ENCODE measurements around the gene ZNF132.

DNA sequence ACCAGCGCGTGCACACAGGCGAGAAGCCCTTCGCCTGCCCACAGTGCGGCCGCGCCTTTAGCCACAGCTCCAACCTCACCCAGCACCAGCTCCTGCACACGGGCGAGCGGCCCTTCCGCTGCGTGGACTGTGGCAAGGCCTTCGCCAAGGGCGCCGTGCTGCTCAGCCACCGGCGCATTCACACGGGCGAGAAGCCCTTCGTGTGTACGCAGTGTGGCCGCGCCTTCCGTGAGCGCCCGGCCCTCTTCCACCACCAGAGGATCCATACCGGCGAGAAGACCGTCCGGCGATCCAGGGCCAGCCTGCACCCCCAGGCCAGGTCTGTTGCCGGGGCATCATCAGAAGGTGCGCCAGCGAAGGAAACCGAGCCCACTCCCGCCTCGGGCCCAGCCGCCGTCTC, 31.8 kb upstream of the ZNF132 start:
- no peak for TF ChIP-seq POLR2A (IDR thresholded peaks at IDR 0.05; ENCODE audit: low read depth, low read length)
- TF ChIP-seq POLR2AphosphoS5 (IDR thresholded peaks at IDR 0.05; ENCODE audit: low read depth, low read length) = no peak

Measured in GM12892 (cell line).